IMR-90 (cell line): Measurements from ENCODE around the gene IBA57. TPM values are rescaled to one million over a fixed set of nuclear protein-coding genes. Genes with fewer than 3 reads are reported as not detected.
"Not testable (repeated sequence)": the region's sequence is repeated elsewhere in the genome, so short reads cannot be mapped to it uniquely, and the experiment has no call there.

Experiments
- ATAC-seq: fragments of 200-7000 bp; cut with Tn5 transposase; 2 replicates; pipeline ENCODE4 v1.9.1; 2020; ENCODE audit warnings: low read depth, mild to moderate bottlenecking, moderate library complexity
- BruUV-seq: library from RNA; stranded (reverse); fragments of 400-500 nt; replicated peaks from 2 replicates; lab custom pipeline; 2021; lab: Mats Ljungman, UMichigan
- CTCF ChIA-PET: fragments of 300-600 bp; formaldehyde crosslinking; extraction: SDS; loops from one replicate; lab custom pipeline; 2021; ENCODE audit warnings: antibody characterized with exemption; lab: Yijun Ruan, JAX
- POLR2A ChIA-PET: fragments of 300-600 bp; sonication (Branson Sonifier 250); formaldehyde crosslinking; loops from one replicate; lab custom pipeline; 2022; ENCODE audit warnings: antibody characterized with exemption; ENCODE audit not compliant: unreplicated experiment; lab: Charles Lee
- DNase-seq: peaks from one replicate; pipeline ENCODE4 v3.0.0; 2013
- H2AFZ ChIP-seq: replicated peaks from 2 replicates; pipeline ENCODE3; 2013; ENCODE audit warnings: low read length, mild to moderate bottlenecking; ENCODE audit not compliant: poor library complexity
- H2AK5ac ChIP-seq: 2 replicates; pipeline ENCODE4 v1.6.1; 2013; ENCODE audit warnings: low read depth, low read length, inconsistent platforms
- H2AK9ac ChIP-seq: replicated peaks from 2 replicates; pipeline ENCODE3; 2013; ENCODE audit warnings: mild to moderate bottlenecking, low read depth, low read length, moderate library complexity; ENCODE audit not compliant: poor library complexity
- H2BK120ac ChIP-seq: 2 replicates; pipeline ENCODE4 v1.6.1; 2013; ENCODE audit warnings: low read depth, low read length, inconsistent platforms
- H2BK15ac ChIP-seq: 3 replicates; pipeline ENCODE4 v1.6.1; 2013; ENCODE audit warnings: low read depth, low read length, inconsistent platforms
- H2BK20ac ChIP-seq: 2 replicates; pipeline ENCODE4 v1.6.1; 2013; ENCODE audit warnings: low read depth, mild to moderate bottlenecking, inconsistent platforms, low read length, moderate library complexity
- H2BK5ac ChIP-seq: 2 replicates; pipeline ENCODE4 v1.6.1; 2013; ENCODE audit warnings: mild to moderate bottlenecking, low read depth, low read length, inconsistent platforms; ENCODE audit not compliant: poor library complexity, severe bottlenecking
- H3K14ac ChIP-seq: replicated peaks from 2 replicates; pipeline ENCODE4 v1.6.1; 2013; ENCODE audit warnings: low read depth, low read length, inconsistent platforms
- H3K18ac ChIP-seq: 2 replicates; pipeline ENCODE4 v1.6.1; 2013; ENCODE audit warnings: low read depth, low read length, control low read depth
- H3K23ac ChIP-seq: 2 replicates; pipeline ENCODE4 v1.6.1; 2013; ENCODE audit warnings: low read depth, low read length, inconsistent platforms
- H3K27ac ChIP-seq: 2 replicates; pipeline ENCODE4 v1.5.1; 2013; ENCODE audit warnings: mild to moderate bottlenecking, control low read depth, low read length; ENCODE audit not compliant: insufficient read depth
- H3K27me3 ChIP-seq: 2 replicates; pipeline ENCODE4 v1.6.1; 2013; ENCODE audit warnings: low read length; ENCODE audit not compliant: control insufficient read depth, insufficient read depth
- H3K36me3 ChIP-seq: 2 replicates; pipeline ENCODE4 v1.6.1; 2013; ENCODE audit warnings: low read length, mixed read lengths; ENCODE audit not compliant: control insufficient read depth, insufficient read depth
- H3K4ac ChIP-seq: 2 replicates; pipeline ENCODE4 v1.6.1; 2013; ENCODE audit warnings: low read depth, low read length, inconsistent platforms
- H3K4me1 ChIP-seq: 2 replicates; pipeline ENCODE4 v1.6.1; 2013; ENCODE audit warnings: low read length, mixed read lengths; ENCODE audit not compliant: control insufficient read depth, insufficient read depth
- H3K4me2 ChIP-seq: 2 replicates; pipeline ENCODE4 v1.6.1; 2013; ENCODE audit warnings: low read depth, mild to moderate bottlenecking, control low read depth, low read length, moderate library complexity
- H3K4me3 ChIP-seq: 2 replicates; pipeline ENCODE4 v1.5.1; 2013; ENCODE audit warnings: low read depth, mild to moderate bottlenecking, control low read depth, low read length, moderate library complexity; ENCODE audit not compliant: insufficient read depth
- H3K56ac ChIP-seq: 2 replicates; pipeline ENCODE4 v1.6.1; 2013; ENCODE audit warnings: low read length, inconsistent platforms; ENCODE audit not compliant: insufficient read depth; ENCODE audit errors: extremely low read depth
- H3K79me1 ChIP-seq, 2 experiments: 2 replicates each; pipeline ENCODE4 v1.6.1; 2013; ENCODE audit warnings: low read length in 2 of 2, inconsistent platforms in 1 of 2, low read depth in 1 of 2
- H3K9ac ChIP-seq: 2 replicates; pipeline ENCODE4 v1.6.1; 2013; ENCODE audit warnings: low read depth, low read length, control low read depth
- H3K9me1 ChIP-seq: 2 replicates; pipeline ENCODE4 v1.6.1; 2013; ENCODE audit warnings: low read length, inconsistent platforms; ENCODE audit not compliant: insufficient read depth
- H3K9me3 ChIP-seq: 2 replicates; pipeline ENCODE4 v1.6.1; 2013; ENCODE audit warnings: low read length; ENCODE audit not compliant: control insufficient read depth, insufficient read depth
- H4K20me1 ChIP-seq: 2 replicates; pipeline ENCODE4 v1.6.1; 2013; ENCODE audit warnings: low read length, inconsistent platforms; ENCODE audit not compliant: insufficient read depth
- H4K5ac ChIP-seq: 2 replicates; pipeline ENCODE4 v1.6.1; 2013; ENCODE audit warnings: mild to moderate bottlenecking, low read depth, low read length, control low read depth
- H4K8ac ChIP-seq, 2 experiments: 2 replicates each; pipeline ENCODE4 v1.6.1; 2013; ENCODE audit warnings: low read depth in 2 of 2, low read length in 2 of 2, control low read depth in 1 of 2, inconsistent platforms in 1 of 2
- H4K91ac ChIP-seq: 2 replicates; pipeline ENCODE4 v1.6.1; 2013; ENCODE audit warnings: low read depth, low read length, inconsistent platforms; ENCODE audit not compliant: insufficient read depth
- WGBS, 2 experiments: methylation state at CpG; one replicate each; pipeline versions ENCODE4 v1.1.5 to v1.1.7; 2013; ENCODE audit warnings: missing lambda C conversion rate in 2 of 2; ENCODE audit not compliant: insufficient read length in 1 of 2; ENCODE audit errors: extremely low coverage in 2 of 2; 5-methylcytosine and 5-hydroxymethylcytosine counted together
- dilution Hi-C: fragments of 300-500 bp; cut with HindIII; formaldehyde crosslinking; loops from one replicate; pipeline ENCODE4 v1.14.3; 2018; ENCODE audit warnings: low sequenced_read_pairs; ENCODE audit not compliant: unreplicated experiment
- in situ Hi-C: fragments of 300-500 bp; cut with MboI; formaldehyde crosslinking; loops from 3 replicates; pipeline ENCODE4 v1.14.3; 2019; ENCODE audit warnings: low sequenced_read_pairs, inconsistent platforms, mixed read lengths
- intact Hi-C: fragments of 100-400 bp; cut with micrococcal nuclease; formaldehyde crosslinking; loops from 2 replicates; pipeline ENCODE4 v1.10.0; 2022
- polyA plus RNA-seq, 3 experiments: library from polyadenylated mRNA; depleted of rRNA; stranded (reverse); fragments of >200 nt; gene quantifications; 2 replicates each; pipeline ENCODE4 v1.2.3, GENCODE V29; 2012; ENCODE audit warnings: low replicate concordance in 1 of 3
- total RNA-seq: library from RNA; depleted of rRNA; stranded (reverse); fragments of >200 nt; gene quantifications from 2 replicates; pipeline ENCODE4 v1.2.3, GENCODE V29; 2012

Gene IBA57
- total and polyA plus RNA-seq, 2 of the 4 experiments (the other 2 are of a cell fraction): 2.0 to 2.6 TPM

DNA sequence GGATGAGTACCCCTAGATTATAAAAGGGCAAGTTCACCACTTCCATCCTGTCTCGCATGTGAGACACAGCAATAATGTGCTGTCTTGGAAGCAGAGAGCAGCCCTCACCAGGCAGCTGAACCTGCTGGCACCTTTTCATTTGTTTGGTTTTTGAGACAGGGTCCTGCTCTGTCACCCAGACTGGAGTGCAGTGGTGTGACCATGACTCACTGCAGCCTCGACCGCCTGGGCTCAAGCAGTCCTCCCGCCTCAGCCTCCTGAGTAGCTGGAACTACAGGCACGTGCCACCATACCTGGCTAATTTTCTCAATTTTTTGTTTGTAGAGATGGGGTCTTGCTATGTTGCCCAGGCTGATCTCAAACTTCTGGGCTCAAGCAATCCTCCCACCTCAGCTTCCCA, 62.5 kb downstream of the IBA57 start:
- H3K14ac ChIP-seq: peak overlapping the region; percentile 94

More for the DNA sequence above, 62.5 kb downstream of the IBA57 start:
- H3K4me3 ChIP-seq, H3K9me3 ChIP-seq, BruUV-seq, H3K27me3 ChIP-seq, in situ Hi-C loops, H4K20me1 ChIP-seq, dilution Hi-C loops, CTCF ChIA-PET, POLR2A ChIA-PET: not testable (repeated sequence)
- peak overlapping the region; percentile 94 for H3K18ac ChIP-seq
- H3K36me3 ChIP-seq: peaks cover 28% of the 10 kb centered on the region
- H2BK20ac ChIP-seq: peak overlapping the region; percentile 97
- peaks cover 12% of the 10 kb centered on the region; the same call in 1 of the 2 replicates for H3K9me1 ChIP-seq
- peak overlapping the region; percentile 91 for H4K5ac ChIP-seq
- DNase-seq (peak; percentile 13), ATAC-seq (peak; percentile 2; the same call in 1 of the 2 replicates)
- peak overlapping the region; percentile 14 for H3K4me2 ChIP-seq
- intact Hi-C loops: loop anchor here (2.0 to 5.0 kb wide), 4 partner anchors 49 to 229 kb away; a partner anchor contains a TSS
- peak overlapping the region; percentile 97 for H2AK5ac ChIP-seq
- peak overlapping the region; percentile 44 for H2AK9ac ChIP-seq
- peak overlapping the region; percentile 32; the same call in 1 of the 2 replicates for H3K56ac ChIP-seq
- H3K23ac ChIP-seq: peak overlapping the region; percentile 82; the same call in 1 of the 2 replicates
- H4K91ac ChIP-seq: peak overlapping the region; percentile 93
- H2BK15ac ChIP-seq: peak overlapping the region; percentile 84; the same call in 2 of the 3 replicates
- H3K9ac ChIP-seq: peak overlapping the region; percentile 47; the same call in 1 of the 2 replicates
- H3K4me1 ChIP-seq: peaks cover 18% of the 10 kb centered on the region
- WGBS, 2 experiments: no CpG with 5 or more reads among the region's 5 CpGs
- H3K79me1 ChIP-seq: peaks cover 10 to 24% of the 10 kb centered on the region in 2 experiments; a peak in 3 of 4 replicates
- peak overlapping the region; percentile 99 for H3K27ac ChIP-seq
- peak overlapping the region; percentile 24 for H2AFZ ChIP-seq
- H2BK120ac ChIP-seq: peak overlapping the region; percentile 98
- peak overlapping the region; percentile 26 to 79 for H4K8ac ChIP-seq
- peak overlapping the region; percentile 99 for H2BK5ac ChIP-seq
- peak overlapping the region; percentile 97 for H3K4ac ChIP-seq
